Measurements from ENCODE around the gene CHST6.

The CHST6 gene

DNA sequence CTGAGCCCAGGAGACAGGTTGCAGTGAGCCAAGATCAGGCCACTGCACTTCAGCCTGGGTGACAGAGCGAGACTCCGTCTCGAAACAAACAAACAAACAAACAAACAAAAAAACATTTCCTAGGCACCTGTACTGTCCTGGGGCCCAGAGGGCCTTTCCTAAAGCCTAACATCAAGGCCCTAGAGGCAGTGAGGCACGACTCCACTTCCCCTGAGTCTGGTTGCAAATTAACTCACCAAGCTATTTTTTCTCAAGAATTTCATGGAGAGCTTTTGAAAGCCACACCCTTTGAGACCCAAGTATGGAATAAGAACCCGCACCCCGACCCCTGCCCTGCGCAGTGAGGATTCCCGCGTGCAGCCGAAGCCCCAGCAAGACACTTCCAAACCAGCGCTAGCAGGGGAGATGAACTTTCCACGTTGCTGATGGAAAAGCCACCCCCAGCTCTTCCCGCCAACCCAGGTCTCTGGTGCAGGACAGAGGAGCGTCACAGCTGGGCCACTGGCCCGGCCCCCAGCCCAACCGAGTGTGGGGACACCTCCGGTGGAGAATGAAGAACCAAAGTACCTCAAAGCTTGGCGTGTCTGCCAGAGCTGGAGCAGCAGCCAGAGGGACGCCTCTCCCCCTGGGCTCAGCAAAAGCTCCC lies 39.4 kb upstream of the CHST6 start:
- no peaks in the 10 kb centered on the region for H3K9me2 ChIP-seq (replicated peaks; ENCODE audit: control insufficient read depth, low read length)
- no peaks in the 10 kb centered on the region for H3K79me2 ChIP-seq (ENCODE audit: control insufficient read depth, low read length)
- no peaks in the 10 kb centered on the region for H4K20me1 ChIP-seq (ENCODE audit: control insufficient read depth, insufficient read depth, low read depth, low read length)
- no peak for TF ChIP-seq EZH2phosphoT487 (IDR thresholded peaks at IDR 0.05; ENCODE audit: borderline replicate concordance, low read length)
- TF ChIP-seq CTCF (IDR thresholded peaks at IDR 0.05; ENCODE audit: low read depth, low read length, poor library complexity, severe bottlenecking) = no peak
- no peaks in the 10 kb centered on the region for H3K27me3 ChIP-seq (ENCODE audit: control insufficient read depth, low read length)
- H3K4me3 ChIP-seq (ENCODE audit: low read length) = no peak overlapping the region
- H3K27ac ChIP-seq (ENCODE audit: low read depth, low read length) = no peak overlapping the region
- H3K36me3 ChIP-seq (ENCODE audit: control insufficient read depth, low read length) = no peaks in the 10 kb centered on the region
- H3K4me1 ChIP-seq (ENCODE audit: control insufficient read depth, low read length) = no peaks in the 10 kb centered on the region
- no peaks in the 10 kb centered on the region for H3K9me3 ChIP-seq (ENCODE audit: control insufficient read depth, insufficient read depth, low read length)
- no peaks in the 10 kb centered on the region for H3F3A ChIP-seq (ENCODE audit: control insufficient read depth, insufficient read depth)
- H3K4me2 ChIP-seq (ENCODE audit: low read length) = no peak overlapping the region

DNA sequence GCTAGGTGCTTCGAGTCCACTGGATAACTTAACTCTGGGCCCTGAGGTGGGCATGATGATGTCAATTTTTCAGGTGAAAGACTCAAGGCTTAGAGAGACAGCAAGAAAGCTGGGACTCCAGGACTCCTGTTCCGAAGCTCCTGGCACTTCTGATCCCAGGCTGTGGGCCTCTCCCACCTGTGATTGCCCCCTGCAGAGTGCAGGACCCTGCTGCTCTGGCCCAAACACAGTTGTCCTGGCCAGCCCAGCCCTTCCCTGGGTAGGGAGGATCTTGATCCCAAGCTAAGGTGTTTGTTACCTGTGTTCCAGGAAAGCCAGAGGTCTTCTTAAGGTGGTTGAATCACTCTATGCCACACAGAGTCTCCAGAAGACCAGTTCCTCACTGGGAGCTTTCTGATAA lies 37.5 kb upstream of the CHST6 start:
- Histone ChIP-seq H3K4me2 (ENCODE audit: low read length) (no peak overlapping the region), H3K4me1 (ENCODE audit: control insufficient read depth, low read length) (no peaks in the 10 kb centered on the region), H3K36me3 (ENCODE audit: control insufficient read depth, low read length) (no peaks in the 10 kb centered on the region), H3K9me3 (ENCODE audit: control insufficient read depth, insufficient read depth, low read length) (no peaks in the 10 kb centered on the region), H3F3A (ENCODE audit: control insufficient read depth, insufficient read depth) (no peaks in the 10 kb centered on the region), H3K79me2 (ENCODE audit: control insufficient read depth, low read length) (no peaks in the 10 kb centered on the region), H3K9me2 (replicated peaks; ENCODE audit: control insufficient read depth, low read length) (no peaks in the 10 kb centered on the region), H3K27me3 (ENCODE audit: control insufficient read depth, low read length) (no peaks in the 10 kb centered on the region), H3K27ac (ENCODE audit: low read depth, low read length) (no peak overlapping the region), H3K4me3 (ENCODE audit: low read length) (no peak overlapping the region), H4K20me1 (ENCODE audit: control insufficient read depth, insufficient read depth, low read depth, low read length) (no peaks in the 10 kb centered on the region)
- TF ChIP-seq CTCF (IDR thresholded peaks at IDR 0.05; ENCODE audit: low read depth, low read length, poor library complexity, severe bottlenecking) = no peak
- no peak for TF ChIP-seq EZH2phosphoT487 (IDR thresholded peaks at IDR 0.05; ENCODE audit: borderline replicate concordance, low read length)

GRCh38 chr16:75532142-75532765 lies 37.0 kb upstream of the CHST6 start:
- Histone ChIP-seq H3K36me3 (ENCODE audit: control insufficient read depth, low read length) (no peaks in the 10 kb centered on the region), H3F3A (ENCODE audit: control insufficient read depth, insufficient read depth) (no peaks in the 10 kb centered on the region), H3K4me3 (ENCODE audit: low read length) (no peak overlapping the region), H3K4me2 (ENCODE audit: low read length) (no peak overlapping the region), H4K20me1 (ENCODE audit: control insufficient read depth, insufficient read depth, low read depth, low read length) (no peaks in the 10 kb centered on the region), H3K9me2 (replicated peaks; ENCODE audit: control insufficient read depth, low read length) (no peaks in the 10 kb centered on the region), H3K79me2 (ENCODE audit: control insufficient read depth, low read length) (no peaks in the 10 kb centered on the region), H3K4me1 (ENCODE audit: control insufficient read depth, low read length) (no peaks in the 10 kb centered on the region), H3K9me3 (ENCODE audit: control insufficient read depth, insufficient read depth, low read length) (no peaks in the 10 kb centered on the region), H3K27me3 (ENCODE audit: control insufficient read depth, low read length) (no peaks in the 10 kb centered on the region), H3K27ac (ENCODE audit: low read depth, low read length) (no peak overlapping the region)
- TF ChIP-seq EZH2phosphoT487 (IDR thresholded peaks at IDR 0.05; ENCODE audit: borderline replicate concordance, low read length) (no peak), CTCF (IDR thresholded peaks at IDR 0.05; ENCODE audit: low read depth, low read length, poor library complexity, severe bottlenecking) (no peak)
